Stomach smooth muscle (tissue), 2 donors: Measurements from ENCODE around the gene CCNJ.

Experiments used
- H3K27ac ChIP-seq: one replicate; pipeline ENCODE4 v1.7.0; 2013; ENCODE audit warnings: mild to moderate bottlenecking, low read length, inconsistent platforms
- H3K27me3 ChIP-seq, 2 donors: one replicate each; pipeline ENCODE4 v1.7.0; 2013; ENCODE audit warnings: low read length in 2 of 2; ENCODE audit not compliant: insufficient read depth in 2 of 2, control insufficient read depth in 1 of 2
- H3K36me3 ChIP-seq, 2 donors: one replicate each; pipeline ENCODE4 v1.7.0; 2013; ENCODE audit warnings: low read length in 2 of 2; ENCODE audit not compliant: control insufficient read depth in 2 of 2, insufficient read depth in 2 of 2
- H3K4me1 ChIP-seq: one replicate; pipeline ENCODE4 v1.7.0; 2013; ENCODE audit warnings: low read length; ENCODE audit not compliant: control insufficient read depth, insufficient read depth
- H3K4me3 ChIP-seq, 2 donors: one replicate each; pipeline ENCODE4 v1.7.0; 2013; ENCODE audit warnings: low read length in 2 of 2
- H3K9ac ChIP-seq, 2 donors: one replicate each; pipeline ENCODE4 v1.7.0; 2013; ENCODE audit warnings: low read length in 2 of 2, mild to moderate bottlenecking in 1 of 2
- H3K9me3 ChIP-seq, 2 donors: one replicate each; pipeline ENCODE4 v1.7.0; 2013; ENCODE audit warnings: low read length in 2 of 2; ENCODE audit not compliant: control insufficient read depth in 2 of 2
- donor health status: healthy.
- donor health status: Pancreatic carcinoma.

The CCNJ gene

DNA sequence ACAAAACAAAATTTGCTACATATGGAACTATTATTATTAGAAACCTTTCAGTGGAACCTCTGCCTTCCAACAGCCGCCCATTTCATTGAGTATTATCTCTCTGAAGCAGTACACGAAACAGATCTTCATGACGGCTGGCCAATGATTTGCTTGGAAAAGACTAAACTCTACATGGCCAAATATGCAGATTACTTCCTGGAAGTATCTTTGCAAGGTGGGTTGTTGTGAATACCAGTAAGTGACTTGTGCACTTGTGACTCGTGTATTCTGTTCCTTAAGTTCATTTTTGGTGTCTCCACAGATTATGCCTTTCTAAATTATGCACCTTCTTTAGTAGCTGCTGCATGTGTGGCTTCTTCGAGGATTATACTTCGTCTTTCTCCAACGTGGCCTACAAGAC, 13.4 kb downstream of the CCNJ start:
- Histone ChIP-seq H3K9ac (no peak overlapping the region), H3K9me3 (no peaks in the 10 kb centered on the region), H3K36me3 (peaks cover 19 to 30% of the 10 kb centered on the region in 2 donors), H3K4me3 (no peak overlapping the region), H3K27ac (no peak overlapping the region), H3K4me1 (no peaks in the 10 kb centered on the region), H3K27me3 (no peaks in the 10 kb centered on the region)

DNA sequence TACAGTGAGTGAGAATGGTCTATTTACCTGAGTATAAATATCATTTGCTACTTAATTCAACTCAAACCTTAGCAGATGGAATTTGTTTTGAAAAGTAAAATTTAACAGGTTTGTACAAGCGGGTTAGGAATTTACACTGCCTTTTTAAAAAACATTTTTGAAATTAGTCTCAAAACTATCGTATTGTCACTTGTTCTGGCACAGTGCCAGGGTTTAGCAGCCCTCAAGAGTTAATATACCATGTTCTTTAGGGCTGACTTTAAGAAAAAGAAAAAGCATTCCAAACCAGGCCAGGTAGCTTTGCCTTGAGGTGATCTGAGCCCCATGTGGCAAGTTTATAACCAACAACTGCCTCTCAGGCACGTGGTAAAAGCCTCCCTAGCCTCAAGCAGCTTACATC, 17.8 kb downstream of the CCNJ start:
- H3K36me3 ChIP-seq = peaks cover 21 to 30% of the 10 kb centered on the region in 2 donors
- H3K27ac ChIP-seq = no peak overlapping the region
- H3K9me3 ChIP-seq = no peaks in the 10 kb centered on the region
- H3K27me3 ChIP-seq = no peaks in the 10 kb centered on the region
- no peak overlapping the region for H3K4me3 ChIP-seq
- no peak overlapping the region for H3K9ac ChIP-seq
- H3K4me1 ChIP-seq = no peaks in the 10 kb centered on the region

DNA sequence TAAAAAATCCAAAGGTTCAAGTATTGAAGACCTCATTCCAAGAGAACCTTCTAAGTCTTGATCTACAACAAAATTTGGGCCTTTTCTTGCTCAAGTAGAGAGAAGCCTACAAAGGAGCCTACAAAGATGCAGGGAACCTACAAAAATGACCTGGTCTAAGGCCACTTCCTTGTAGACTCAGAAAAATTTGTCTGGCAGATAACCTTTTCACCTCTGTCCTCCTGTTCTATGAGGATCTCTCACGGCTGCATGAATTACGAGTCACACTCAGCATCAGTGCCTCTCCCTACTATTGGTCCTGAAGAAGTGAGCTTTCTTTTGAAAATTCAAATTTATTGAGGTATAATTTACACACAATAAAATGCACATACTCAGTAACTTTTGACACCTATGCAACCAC, 29.3 kb downstream of the CCNJ start:
- no peaks in the 10 kb centered on the region for H3K4me1 ChIP-seq
- no peaks in the 10 kb centered on the region for H3K36me3 ChIP-seq
- H3K9ac ChIP-seq = no peak overlapping the region
- H3K9me3 ChIP-seq = no peaks in the 10 kb centered on the region
- H3K27me3 ChIP-seq = no peaks in the 10 kb centered on the region
- no peak overlapping the region for H3K4me3 ChIP-seq
- no peak overlapping the region for H3K27ac ChIP-seq

DNA sequence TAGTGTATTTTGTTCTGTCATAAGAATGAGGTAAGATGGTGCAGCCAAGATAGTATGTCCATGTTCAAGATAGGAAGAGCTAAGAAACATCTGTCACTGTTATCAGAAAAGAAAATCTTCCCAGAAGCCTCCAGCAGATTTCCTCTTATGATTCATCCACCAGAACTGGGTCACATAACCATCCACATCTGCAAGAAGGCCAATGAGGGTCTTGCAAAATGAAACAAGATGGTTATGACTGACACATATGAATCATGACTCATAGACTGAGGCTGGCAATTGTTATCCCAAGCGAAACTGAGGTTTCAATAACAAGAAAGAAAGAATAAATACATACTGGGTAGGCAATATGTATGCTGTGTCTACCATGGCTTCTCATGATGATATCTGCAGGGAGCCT, 30.3 kb downstream of the CCNJ start:
- Histone ChIP-seq H3K27ac (no peak overlapping the region), H3K9ac (no peak overlapping the region), H3K27me3 (no peaks in the 10 kb centered on the region), H3K9me3 (no peaks in the 10 kb centered on the region), H3K4me1 (no peaks in the 10 kb centered on the region), H3K36me3 (no peaks in the 10 kb centered on the region), H3K4me3 (no peak overlapping the region)

DNA sequence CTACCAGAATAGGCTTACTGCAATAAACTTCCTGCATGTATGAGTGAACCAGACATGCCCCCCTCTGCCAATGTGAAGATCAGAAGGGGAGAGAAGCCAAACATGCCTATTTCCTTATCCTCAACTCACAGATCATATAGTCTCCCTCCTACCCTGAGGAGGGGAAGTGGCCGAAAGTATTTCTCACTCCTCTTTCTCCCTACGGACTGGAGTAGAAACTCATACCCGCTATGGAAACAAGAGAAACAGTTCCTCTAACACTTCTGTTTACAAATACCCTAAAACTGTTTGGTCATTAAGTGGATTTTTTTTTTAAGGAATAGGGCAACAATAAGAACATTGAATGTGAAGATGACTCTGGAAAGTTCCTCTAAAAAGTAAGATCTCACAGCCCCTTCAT, 31.4 kb downstream of the CCNJ start:
- H3K9me3 ChIP-seq = no peaks in the 10 kb centered on the region
- H3K4me1 ChIP-seq = no peaks in the 10 kb centered on the region
- H3K4me3 ChIP-seq = no peak overlapping the region
- H3K27me3 ChIP-seq = no peaks in the 10 kb centered on the region
- no peaks in the 10 kb centered on the region for H3K36me3 ChIP-seq
- no peak overlapping the region for H3K27ac ChIP-seq
- no peak overlapping the region for H3K9ac ChIP-seq

DNA sequence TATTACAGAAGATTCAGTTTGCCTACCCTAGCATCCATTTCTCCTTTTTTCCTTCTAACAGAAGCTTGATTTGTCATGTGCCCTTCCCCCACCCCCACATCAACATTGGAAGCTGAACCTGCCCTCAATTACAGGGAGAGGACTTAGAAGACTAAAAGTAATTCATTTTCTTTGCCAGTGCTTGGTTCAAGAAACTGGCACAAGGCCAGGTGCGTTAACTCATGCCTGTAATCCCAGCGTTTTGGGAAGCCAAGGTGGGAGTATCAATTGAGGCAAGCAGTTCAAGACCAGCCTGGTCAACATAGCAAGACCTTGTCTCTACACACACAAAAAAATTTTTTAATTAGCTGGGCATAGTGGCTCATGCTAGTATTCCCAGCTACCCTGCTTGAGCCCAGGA, 32.6 kb downstream of the CCNJ start:
- H3K27ac ChIP-seq = no peak overlapping the region
- H3K4me3 ChIP-seq = no peak overlapping the region
- H3K9me3 ChIP-seq = no peaks in the 10 kb centered on the region
- no peaks in the 10 kb centered on the region for H3K27me3 ChIP-seq
- no peak overlapping the region for H3K9ac ChIP-seq
- no peaks in the 10 kb centered on the region for H3K36me3 ChIP-seq
- H3K4me1 ChIP-seq = no peaks in the 10 kb centered on the region

DNA sequence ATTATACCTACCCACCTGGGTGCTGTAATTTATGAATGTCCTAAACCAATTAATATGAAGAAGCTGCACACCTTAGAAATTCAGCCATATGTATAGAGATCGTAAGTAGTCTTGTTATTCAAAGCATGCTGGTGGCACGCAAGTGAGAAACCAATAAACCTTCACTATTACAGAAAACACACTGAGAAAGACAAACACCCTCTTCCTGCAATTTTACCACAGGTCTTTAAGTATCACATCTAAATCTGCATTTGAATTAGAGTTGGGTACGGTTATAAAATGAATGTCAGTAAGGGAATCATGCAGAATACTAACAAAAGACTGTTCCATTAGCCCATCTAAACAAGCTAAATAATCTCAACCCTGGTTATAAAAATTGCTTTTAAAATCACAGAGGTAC, 33.8 kb downstream of the CCNJ start:
- Histone ChIP-seq H3K4me3 (no peak overlapping the region), H3K4me1 (no peaks in the 10 kb centered on the region), H3K27ac (no peak overlapping the region), H3K27me3 (no peaks in the 10 kb centered on the region), H3K36me3 (no peaks in the 10 kb centered on the region), H3K9me3 (no peaks in the 10 kb centered on the region), H3K9ac (no peak overlapping the region)

DNA sequence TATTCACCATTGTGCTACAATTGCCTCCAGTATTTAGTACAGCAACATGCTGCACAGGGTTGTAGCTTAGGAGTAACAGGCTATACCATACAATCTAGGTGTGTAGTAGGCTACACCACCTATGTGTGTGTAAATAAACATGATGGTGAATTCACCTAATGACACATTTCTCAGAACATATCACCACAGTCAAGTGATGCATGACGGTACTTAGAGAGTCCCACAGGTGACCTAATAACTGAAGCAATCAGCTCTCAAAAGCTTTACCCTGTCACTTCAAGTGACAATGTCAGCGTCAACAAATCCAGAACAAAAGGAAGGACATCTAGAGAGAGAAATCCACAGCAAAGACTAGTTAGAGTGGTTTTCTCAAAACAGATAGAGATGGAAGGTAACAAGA, 38.8 kb downstream of the CCNJ start:
- H3K27me3 ChIP-seq = no peaks in the 10 kb centered on the region
- H3K4me1 ChIP-seq = no peaks in the 10 kb centered on the region
- no peak overlapping the region for H3K27ac ChIP-seq
- no peaks in the 10 kb centered on the region for H3K36me3 ChIP-seq
- no peak overlapping the region for H3K4me3 ChIP-seq
- no peak overlapping the region for H3K9ac ChIP-seq
- H3K9me3 ChIP-seq = no peaks in the 10 kb centered on the region

DNA sequence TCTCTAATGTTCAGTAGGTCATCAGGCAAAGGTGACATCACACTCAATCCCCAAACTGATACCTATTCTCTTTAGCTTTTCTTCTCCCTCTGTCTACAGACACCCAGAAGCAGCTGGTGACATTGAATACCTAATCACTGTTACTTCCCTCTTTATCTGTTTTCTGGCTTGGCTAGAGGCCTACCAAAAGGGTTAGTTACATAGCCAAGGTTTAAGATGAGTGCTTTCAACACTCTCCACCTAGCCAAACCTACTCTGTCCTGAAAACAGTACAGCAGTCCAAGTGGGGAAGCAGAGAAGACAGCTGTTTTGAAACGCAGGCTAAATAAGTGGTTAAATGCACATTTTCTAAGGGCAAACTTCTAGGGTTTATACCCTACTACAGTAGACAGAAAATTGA, 39.4 kb downstream of the CCNJ start:
- no peaks in the 10 kb centered on the region for H3K36me3 ChIP-seq
- H3K4me1 ChIP-seq = no peaks in the 10 kb centered on the region
- no peak overlapping the region for H3K9ac ChIP-seq
- H3K9me3 ChIP-seq = no peaks in the 10 kb centered on the region
- H3K27ac ChIP-seq = no peak overlapping the region
- H3K4me3 ChIP-seq = no peak overlapping the region
- H3K27me3 ChIP-seq = no peaks in the 10 kb centered on the region

DNA sequence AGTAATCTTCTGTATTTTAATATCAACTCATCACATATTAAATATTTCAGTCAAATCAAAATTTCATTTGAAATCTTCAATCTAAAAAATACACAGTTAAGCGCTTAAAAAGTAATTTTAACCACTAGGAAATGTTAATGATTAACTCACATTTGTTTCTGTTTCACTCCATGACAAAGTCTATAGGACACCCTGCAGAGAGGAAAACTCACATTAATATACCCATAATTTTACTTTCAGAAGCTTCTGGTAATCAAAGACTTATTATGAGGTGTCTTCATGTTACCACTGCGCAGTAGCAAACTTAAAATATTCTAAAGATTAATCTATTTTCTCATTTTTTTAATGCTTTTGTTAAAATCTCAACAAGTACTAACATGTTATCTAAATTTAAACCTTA, 45.7 kb downstream of the CCNJ start:
- Histone ChIP-seq H3K4me1 (peaks cover 5% of the 10 kb centered on the region), H3K27me3 (peaks cover 5 to 9% of the 10 kb centered on the region in 2 donors), H3K9me3 (no peaks in the 10 kb centered on the region), H3K27ac (no peak overlapping the region), H3K9ac (peak overlapping the region in 1 of 2 donors; percentile 96), H3K4me3 (peak overlapping the region; percentile 93 to 99), H3K36me3 (no peaks in the 10 kb centered on the region)

DNA sequence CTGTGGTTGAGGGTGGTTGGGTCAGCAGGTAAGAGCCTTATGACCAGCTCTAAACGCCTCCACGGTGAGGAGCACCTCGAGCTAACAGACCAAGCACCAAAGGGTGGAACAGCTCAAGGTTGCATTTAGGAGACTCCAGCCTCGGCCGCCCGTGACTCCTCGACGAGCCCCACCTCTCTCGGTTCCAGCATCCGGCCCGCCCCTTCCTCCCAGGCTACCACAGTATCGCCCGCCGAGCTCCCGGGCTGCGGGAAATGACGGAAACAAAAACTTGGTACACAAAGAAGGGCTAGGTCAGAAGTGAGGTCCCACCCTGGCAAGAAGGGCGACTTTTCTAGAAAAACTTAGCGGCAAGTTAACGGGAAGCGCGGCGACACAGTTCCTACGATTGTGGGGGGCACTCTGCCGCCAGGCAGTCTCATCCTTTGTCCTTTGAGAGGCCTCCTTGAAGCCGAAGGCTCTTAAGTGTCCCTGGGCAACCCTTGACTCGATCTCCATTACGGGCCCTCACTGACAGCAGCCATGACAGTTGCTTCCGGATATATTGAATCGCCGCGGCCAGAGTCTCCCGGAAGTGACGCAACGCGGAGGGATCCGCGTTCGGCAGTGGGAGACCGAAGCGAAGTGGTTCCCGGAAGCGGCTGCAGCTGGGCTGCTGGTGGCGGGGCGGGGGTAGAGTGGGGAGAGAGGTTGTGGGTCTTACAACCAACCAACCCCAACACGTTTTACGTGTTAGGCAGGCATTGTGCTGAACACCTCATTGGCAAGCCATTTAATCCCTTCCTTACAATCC, 46.5 kb downstream of the CCNJ start:
- Histone ChIP-seq H3K9ac (peak overlapping the region; percentile 96), H3K36me3 (no peaks in the 10 kb centered on the region), H3K4me3 (peak overlapping the region; percentile 93 to 99)

More for the DNA sequence above, 46.5 kb downstream of the CCNJ start:
- peak overlapping the region; percentile 89 for H3K27ac ChIP-seq
- H3K4me1 ChIP-seq = peaks cover 5% of the 10 kb centered on the region
- H3K9me3 ChIP-seq = no peaks in the 10 kb centered on the region
- H3K27me3 ChIP-seq = peaks cover 5 to 9% of the 10 kb centered on the region in 2 donors
